Neuronal stem cell (in vitro differentiated cells): Measurements from ENCODE around the gene TBRG1. TPM values are rescaled to one million over a fixed set of nuclear protein-coding genes. Genes with fewer than 3 reads are reported as not detected.

Experiments
- DNase-seq: peaks from one replicate; pipeline ENCODE4 v3.0.0-alpha.2; 2013; ENCODE audit warnings: low spot score
- H2AFZ ChIP-seq: one replicate; pipeline ENCODE4 v1.6.1; 2013; ENCODE audit warnings: mild to moderate bottlenecking, low read length, inconsistent platforms
- H2AK5ac ChIP-seq: 2 replicates; pipeline ENCODE4 v1.6.1; 2013; ENCODE audit warnings: low read depth, mild to moderate bottlenecking, inconsistent platforms, low read length, moderate library complexity, mixed read lengths
- H2BK120ac ChIP-seq: 2 replicates; pipeline ENCODE4 v1.6.1; 2013; ENCODE audit warnings: low read depth, mild to moderate bottlenecking, inconsistent platforms, low read length, moderate library complexity, mixed read lengths
- H2BK12ac ChIP-seq: one replicate; pipeline ENCODE4 v1.6.1; 2013; ENCODE audit warnings: low read length, inconsistent platforms
- H2BK15ac ChIP-seq: 2 replicates; pipeline ENCODE4 v1.6.1; 2013; ENCODE audit warnings: mild to moderate bottlenecking, low read length, inconsistent platforms, mixed read lengths
- H2BK5ac ChIP-seq: one replicate; pipeline ENCODE4 v1.6.1; 2013; ENCODE audit warnings: inconsistent platforms, mild to moderate bottlenecking, low read length, moderate library complexity
- H3K14ac ChIP-seq: one replicate; pipeline ENCODE4 v1.6.1; 2013; ENCODE audit warnings: low read length, inconsistent platforms
- H3K18ac ChIP-seq: 2 replicates; pipeline ENCODE4 v1.6.1; 2013; ENCODE audit warnings: low read length, inconsistent platforms
- H3K23ac ChIP-seq: 2 replicates; pipeline ENCODE4 v1.6.1; 2013; ENCODE audit warnings: low read depth, mild to moderate bottlenecking, mixed read lengths, low read length, inconsistent platforms; ENCODE audit not compliant: poor library complexity
- H3K27ac ChIP-seq: replicated peaks from 3 replicates; pipeline ENCODE4 v1.5.1; 2013; ENCODE audit warnings: low read length, inconsistent platforms
- H3K27me3 ChIP-seq, 3 experiments: 2 replicates each; pipeline ENCODE4 v1.6.1; 2013; ENCODE audit warnings: low read length in 3 of 3, mild to moderate bottlenecking in 2 of 3, inconsistent platforms in 1 of 3, low read depth in 1 of 3, mixed read lengths in 1 of 3, moderate library complexity in 1 of 3; ENCODE audit not compliant: control insufficient read depth in 3 of 3, insufficient read depth in 3 of 3
- H3K36me3 ChIP-seq, 2 donors: replicated peaks in 1 of 2; 2 replicates each; pipeline ENCODE4 v1.6.1; 2013; ENCODE audit warnings: low read length in 2 of 2; ENCODE audit not compliant: control insufficient read depth in 2 of 2, insufficient read depth in 2 of 2
- H3K4ac ChIP-seq: 2 replicates; pipeline ENCODE4 v1.6.1; 2013; ENCODE audit warnings: inconsistent platforms, mild to moderate bottlenecking, low read length, moderate library complexity
- H3K4me1 ChIP-seq, 2 donors: 1 replicate in 1 of 2; 2 replicates in 1 of 2; pipeline ENCODE4 v1.6.1; 2013; ENCODE audit warnings: low read length in 2 of 2, low read depth in 1 of 2; ENCODE audit not compliant: control insufficient read depth in 2 of 2, insufficient read depth in 1 of 2
- H3K4me2 ChIP-seq: one replicate; pipeline ENCODE4 v1.6.1; 2013; ENCODE audit warnings: mild to moderate bottlenecking, low read length, inconsistent platforms; ENCODE audit not compliant: insufficient read depth, poor library complexity, severe bottlenecking
- H3K4me3 ChIP-seq, 2 donors: 2 replicates each; pipeline ENCODE4 v1.5.1; 2013; ENCODE audit warnings: low read length in 2 of 2, mild to moderate bottlenecking in 2 of 2, inconsistent platforms in 1 of 2, moderate library complexity in 1 of 2
- H3K79me1 ChIP-seq: one replicate; pipeline ENCODE4 v1.6.1; 2013; ENCODE audit warnings: low read depth, mild to moderate bottlenecking, inconsistent platforms, low read length, moderate library complexity
- H3K9ac ChIP-seq: one replicate; pipeline ENCODE4 v1.6.1; 2013; ENCODE audit warnings: mild to moderate bottlenecking, low read depth, low read length, inconsistent platforms; ENCODE audit not compliant: poor library complexity
- H3K9me3 ChIP-seq, 2 donors: replicated peaks in 1 of 2; 2 replicates each; pipeline versions ENCODE3 to v1.6.1; 2013; ENCODE audit warnings: low read length in 2 of 2, mild to moderate bottlenecking in 2 of 2, inconsistent platforms in 1 of 2, low read depth in 1 of 2, mixed read lengths in 1 of 2, moderate library complexity in 1 of 2; ENCODE audit not compliant: control insufficient read depth in 2 of 2, insufficient read depth in 1 of 2
- H4K8ac ChIP-seq: one replicate; pipeline ENCODE4 v1.6.1; 2013; ENCODE audit warnings: low read depth, mild to moderate bottlenecking, inconsistent platforms, low read length, moderate library complexity
- H4K91ac ChIP-seq: one replicate; pipeline ENCODE4 v1.6.1; 2013; ENCODE audit warnings: low read length, low read depth, mild to moderate bottlenecking, inconsistent platforms; ENCODE audit not compliant: poor library complexity
- WGBS, 2 donors: extraction: QIAGEN DNeasy Blood & Tissue Kit; methylation state at CpG; one replicate each; pipeline ENCODE4 v1.1.7; 2013; ENCODE audit warnings: missing lambda C conversion rate in 2 of 2, mixed read lengths in 1 of 2; ENCODE audit not compliant: insufficient read length in 2 of 2, insufficient replicate concordance in 1 of 2; ENCODE audit errors: extremely low coverage in 2 of 2; 5-methylcytosine and 5-hydroxymethylcytosine counted together
- small RNA-seq: library from polyadenylated mRNA; stranded (forward); fragments of <200 nt; extraction: miRNeasy Mini kit (QIAGEN cat#:217004); gene quantifications from one replicate; pipeline ENCODE3, GENCODE V24; 2013; ENCODE audit not compliant: insufficient read depth

TBRG1 gene

GRCh38 chr11:124682443-124682842, 59.8 kb downstream of the TBRG1 start:
- no peak overlapping the region for H2AK5ac ChIP-seq
- no peak overlapping the region for H2BK12ac ChIP-seq
- no peak overlapping the region for H2BK120ac ChIP-seq
- peaks cover 6 to 22% of the 10 kb centered on the region in 2 donors for H3K9me3 ChIP-seq
- H3K18ac ChIP-seq: no peak overlapping the region
- no peak overlapping the region for H2BK5ac ChIP-seq
- H3K4me1 ChIP-seq: no peaks in the 10 kb centered on the region
- no peak overlapping the region for H3K27ac ChIP-seq
- no peak overlapping the region for H3K4ac ChIP-seq
- no CpG with 5 or more reads among the region's 1 CpG for WGBS, 2 donors
- no peak overlapping the region for H2AFZ ChIP-seq
- H3K4me2 ChIP-seq: no peak overlapping the region
- no peaks in the 10 kb centered on the region for H3K27me3 ChIP-seq
- peaks cover 0 to 15% of the 10 kb centered on the region in 2 donors for H3K36me3 ChIP-seq
- H2BK15ac ChIP-seq: no peak overlapping the region
- DNase-seq: no peak
- no peak overlapping the region for H3K4me3 ChIP-seq
- no peak overlapping the region for H3K9ac ChIP-seq
- no peak overlapping the region for H4K91ac ChIP-seq
- H4K8ac ChIP-seq: no peak overlapping the region
- H3K23ac ChIP-seq: no peak overlapping the region
- H3K14ac ChIP-seq: no peak overlapping the region
- H3K79me1 ChIP-seq: no peaks in the 10 kb centered on the region

Small RNA genes lying within 50 kb of the gene (small RNA-seq; reads per million reads assigned to genes)
- not detected for gene RNA5SP352
